HepG2 (cell line): ENCODE measurements around the gene ZNF30.

Experiments used
- AFF4 ChIP-seq: sonication (generic); formaldehyde crosslinking; IDR thresholded peaks from 2 replicates; pipeline ENCODE4 v1.4.0; 2020; ENCODE audit warnings: missing genetic modification reagents
- EHMT2 ChIP-seq: fragments of 200-600 bp; sonication (generic); IDR thresholded peaks from 2 replicates; pipeline ENCODE4 v1.7.0; 2017; ENCODE audit warnings: antibody characterized with exemption, low read depth, low read length, borderline replicate concordance
- GZF1 ChIP-seq: sonication (generic); formaldehyde crosslinking; IDR thresholded peaks from 2 replicates; pipeline ENCODE4 v1.5.1; 2020; ENCODE audit warnings: mild to moderate bottlenecking, missing genetic modification reagents
- IRF9 ChIP-seq: sonication (generic); formaldehyde crosslinking; IDR thresholded peaks from 2 replicates; pipeline ENCODE4 v1.8.0; 2022; ENCODE audit warnings: missing genetic modification reagents, mild to moderate bottlenecking, borderline replicate concordance
- MXI1 ChIP-seq: IDR thresholded peaks from 3 replicates; pipeline ENCODE4 v1.6.1; 2012; ENCODE audit warnings: low read depth, low read length, inconsistent platforms, borderline replicate concordance
- PBX3 ChIP-seq: sonication (generic); formaldehyde crosslinking; IDR thresholded peaks from 2 replicates; pipeline ENCODE4 v1.8.1; 2023; ENCODE audit warnings: missing genetic modification reagents, inconsistent platforms, borderline replicate concordance

- no peak for TF ChIP-seq AFF4
- no peak for TF ChIP-seq GZF1
- TF ChIP-seq EHMT2: no peak
- TF ChIP-seq MXI1: no peak
- no peak for TF ChIP-seq IRF9
- no peak for TF ChIP-seq PBX3 (CRISPR knock-in tag)
These were observed 61.4 kb downstream of the ZNF30 start for GRCh38 chr19:34988119-34988518.
